ENCODE data around the gene IFFO2. TPM values are rescaled to one million over a fixed set of nuclear protein-coding genes. Genes with fewer than 3 reads are reported as not detected.
A peak's percentile ranks its signal among the peaks of the same experiment; 100 is the strongest.

The IFFO2 gene
- polyA plus RNA-seq, 12 donors, result 3.6 to 27.6 (median 5.3) TPM; not detected in 1

GRCh38 chr1:18951818-18952391 is 4.6 kb downstream of the IFFO2 start:
- DNase-seq, result no peak

GRCh38 chr1:18951416-18951815 is 5.1 kb downstream of the IFFO2 start:
- DNase-seq, result no peak

GRCh38 chr1:18950401-18951026 is 6.0 kb downstream of the IFFO2 start:
- no peak for DNase-seq

- DNase-seq, result peak; percentile 71
These were observed 6.6 kb downstream of the IFFO2 start for GRCh38 chr1:18949686-18950400.

GRCh38 chr1:18948913-18949685 is 7.4 kb downstream of the IFFO2 start:
- peak; percentile 73 for DNase-seq

GRCh38 chr1:18948048-18948912 is 8.2 kb downstream of the IFFO2 start:
- DNase-seq, result no peak

- DNase-seq, result no peak
These were observed 8.9 kb downstream of the IFFO2 start for GRCh38 chr1:18947570-18947969.

- DNase-seq, result no peak
These were observed 9.7 kb downstream of the IFFO2 start for GRCh38 chr1:18946550-18947381.

- DNase-seq, result no peak
These were observed 11.1 kb downstream of the IFFO2 start for GRCh38 chr1:18945401-18945849.

GRCh38 chr1:18944810-18945209 is 11.7 kb downstream of the IFFO2 start:
- no peak for DNase-seq

- DNase-seq, result no peak
These were observed 12.4 kb downstream of the IFFO2 start for GRCh38 chr1:18943914-18944572.

- no peak for DNase-seq
These were observed 13.3 kb downstream of the IFFO2 start for GRCh38 chr1:18943162-18943561.

GRCh38 chr1:18942340-18942739 is 14.1 kb downstream of the IFFO2 start:
- no peak for DNase-seq

- no peak for DNase-seq
These were observed 15.0 kb downstream of the IFFO2 start for GRCh38 chr1:18941221-18942141.

GRCh38 chr1:18940303-18941020 is 16.0 kb downstream of the IFFO2 start:
- DNase-seq, result no peak

- no peak for DNase-seq
These were observed 16.8 kb downstream of the IFFO2 start for GRCh38 chr1:18939398-18940302.

GRCh38 chr1:18938707-18939070 is 17.8 kb downstream of the IFFO2 start:
- DNase-seq, result no peak
